RWPE2 (cell line): ENCODE measurements around the gene SH3D19.

Experiments
- ATAC-seq: fragments of 200-7000 bp; cut with Tn5 transposase; 3 replicates; pipeline ENCODE4 v1.9.1; 2021; ENCODE audit warnings: low read depth
- DNase-seq: peaks from one replicate; pipeline ENCODE4 v3.0.0-alpha.2; 2020; ENCODE audit warnings: low spot score
- H3K27ac ChIP-seq: fragments of 450-650 bp; 2 replicates; pipeline ENCODE4 v1.5.1; 2017; ENCODE audit warnings: mild to moderate bottlenecking; ENCODE audit not compliant: poor library complexity, severe bottlenecking
- H3K27me3 ChIP-seq: fragments of 250-450 bp; sonication (Bioruptor Pico); 2 replicates; pipeline ENCODE4 v1.5.1; 2021; ENCODE audit warnings: mild to moderate bottlenecking, moderate library complexity; ENCODE audit not compliant: insufficient read depth, poor library complexity, severe bottlenecking
- H3K36me3 ChIP-seq: fragments of 250-450 bp; sonication (Bioruptor Pico); 2 replicates; pipeline ENCODE4 v1.5.1; 2020; ENCODE audit warnings: low read depth, mild to moderate bottlenecking, moderate library complexity
- H3K4me1 ChIP-seq: fragments of 250-450 bp; sonication (Bioruptor Pico); 2 replicates; pipeline ENCODE4 v1.5.1; 2021; ENCODE audit warnings: mild to moderate bottlenecking, moderate library complexity; ENCODE audit not compliant: insufficient read depth, poor library complexity, severe bottlenecking
- H3K4me3 ChIP-seq: fragments of 250-450 bp; sonication (Bioruptor Pico); 2 replicates; pipeline ENCODE4 v1.5.1; 2021; ENCODE audit warnings: mild to moderate bottlenecking, moderate library complexity; ENCODE audit not compliant: severe bottlenecking
- H3K9me3 ChIP-seq: fragments of 250-450 bp; sonication (Bioruptor Pico); 2 replicates; pipeline ENCODE4 v1.5.1; 2021; ENCODE audit warnings: mild to moderate bottlenecking, moderate library complexity; ENCODE audit not compliant: severe bottlenecking
- TF ChIP-seq, protein P1 (sequence below): fragments of 450-650 bp; IDR thresholded peaks from one replicate; pipeline ENCODE4 v1.5.1; 2017; ENCODE audit warnings: mild to moderate bottlenecking, moderate library complexity; ENCODE audit not compliant: poor library complexity, severe bottlenecking

Gene SH3D19

DNA sequence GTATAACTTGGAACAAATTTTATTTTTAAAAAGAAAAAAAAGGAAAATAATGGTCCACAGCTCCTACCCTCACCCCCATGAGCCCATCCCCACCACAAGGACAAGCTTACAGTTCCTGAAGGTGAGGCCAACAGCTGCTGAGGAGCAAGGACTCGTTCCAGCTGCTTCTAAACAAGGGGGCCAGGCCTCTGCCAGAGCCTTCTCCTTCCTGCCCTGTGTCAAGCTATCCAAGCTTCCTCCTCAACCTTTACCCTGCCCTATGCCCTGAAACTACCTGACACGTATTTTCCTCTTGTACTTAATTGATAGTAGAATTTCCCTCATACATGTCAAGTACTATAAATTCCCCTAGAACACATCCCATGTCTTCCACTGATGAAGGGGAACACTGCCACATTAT is 8.8 kb downstream of the SH3D19 start:
- DNase-seq (no peak), ATAC-seq (no peak)
- Histone ChIP-seq H3K9me3 (no peaks in the 10 kb centered on the region), H3K4me3 (no peak overlapping the region), H3K27ac (peak overlapping the region; percentile 88), H3K4me1 (peaks cover 35% of the 10 kb centered on the region), H3K36me3 (peaks cover 16% of the 10 kb centered on the region; the same call in 1 of the 2 replicates), H3K27me3 (no peaks in the 10 kb centered on the region)
- TF ChIP-seq, protein P1, sequence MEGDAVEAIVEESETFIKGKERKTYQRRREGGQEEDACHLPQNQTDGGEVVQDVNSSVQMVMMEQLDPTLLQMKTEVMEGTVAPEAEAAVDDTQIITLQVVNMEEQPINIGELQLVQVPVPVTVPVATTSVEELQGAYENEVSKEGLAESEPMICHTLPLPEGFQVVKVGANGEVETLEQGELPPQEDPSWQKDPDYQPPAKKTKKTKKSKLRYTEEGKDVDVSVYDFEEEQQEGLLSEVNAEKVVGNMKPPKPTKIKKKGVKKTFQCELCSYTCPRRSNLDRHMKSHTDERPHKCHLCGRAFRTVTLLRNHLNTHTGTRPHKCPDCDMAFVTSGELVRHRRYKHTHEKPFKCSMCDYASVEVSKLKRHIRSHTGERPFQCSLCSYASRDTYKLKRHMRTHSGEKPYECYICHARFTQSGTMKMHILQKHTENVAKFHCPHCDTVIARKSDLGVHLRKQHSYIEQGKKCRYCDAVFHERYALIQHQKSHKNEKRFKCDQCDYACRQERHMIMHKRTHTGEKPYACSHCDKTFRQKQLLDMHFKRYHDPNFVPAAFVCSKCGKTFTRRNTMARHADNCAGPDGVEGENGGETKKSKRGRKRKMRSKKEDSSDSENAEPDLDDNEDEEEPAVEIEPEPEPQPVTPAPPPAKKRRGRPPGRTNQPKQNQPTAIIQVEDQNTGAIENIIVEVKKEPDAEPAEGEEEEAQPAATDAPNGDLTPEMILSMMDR: no peak

- Histone ChIP-seq H3K27ac (peak overlapping the region; percentile 88), H3K27me3 (no peaks in the 10 kb centered on the region), H3K4me3 (no peak overlapping the region), H3K36me3 (peaks cover 16% of the 10 kb centered on the region; the same call in 1 of the 2 replicates), H3K9me3 (no peaks in the 10 kb centered on the region), H3K4me1 (peaks cover 33% of the 10 kb centered on the region)
- no peak for DNase-seq
- TF ChIP-seq, protein P1: no peak
- ATAC-seq: peak; percentile 85
These were observed 10.1 kb downstream of the SH3D19 start for GRCh38 chr4:151315212-151315886.

- Histone ChIP-seq H3K27ac (peak overlapping the region; percentile 88), H3K27me3 (no peaks in the 10 kb centered on the region), H3K4me3 (no peak overlapping the region), H3K9me3 (no peaks in the 10 kb centered on the region), H3K4me1 (peaks cover 33% of the 10 kb centered on the region), H3K36me3 (peaks cover 15% of the 10 kb centered on the region)
- DNase-seq (no peak), ATAC-seq (no peak; the same call in 2 of the 3 replicates)
- TF ChIP-seq, protein P1: no peak
These were observed 10.9 kb downstream of the SH3D19 start for GRCh38 chr4:151314479-151314878.

- TF ChIP-seq, protein P1: no peak
These were observed 11.4 kb downstream of the SH3D19 start for GRCh38 chr4:151314010-151314355.

DNA sequence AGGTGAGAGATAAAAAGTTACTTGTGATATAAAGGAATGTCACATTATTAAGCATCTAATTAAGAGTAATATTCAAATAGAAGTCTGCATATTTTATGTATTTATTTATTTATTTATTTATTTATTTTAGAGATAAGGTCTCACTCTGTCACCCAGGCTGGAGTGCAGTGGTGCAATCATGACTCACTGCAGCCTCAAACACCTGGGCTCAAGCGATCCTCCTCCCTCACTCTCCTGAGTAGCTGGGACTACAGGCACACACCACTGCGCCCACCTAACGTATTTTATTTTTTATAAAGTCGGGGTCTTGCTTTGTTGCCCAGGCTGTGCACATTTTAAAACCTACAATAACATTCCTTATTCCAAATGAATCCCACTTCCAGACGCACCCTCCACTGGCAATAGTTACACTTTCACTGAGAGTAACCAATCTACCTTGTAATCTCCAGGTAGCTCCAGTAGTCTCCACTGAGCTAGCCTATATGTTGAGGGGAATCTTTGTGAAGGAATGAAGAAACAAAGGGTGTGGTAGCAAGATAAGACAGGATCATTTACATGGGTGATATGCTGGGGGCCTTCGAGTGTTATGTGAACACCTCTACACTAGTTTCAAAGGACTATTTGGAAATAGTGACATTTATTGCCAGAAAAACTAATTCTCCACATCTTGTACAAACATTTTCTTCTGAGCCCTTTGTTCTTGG is 11.9 kb downstream of the SH3D19 start:
- DNase-seq (no peak), ATAC-seq (peak; percentile 59; the same call in 2 of the 3 replicates)
- Histone ChIP-seq H3K4me3 (no peak overlapping the region), H3K36me3 (peaks cover 19% of the 10 kb centered on the region), H3K4me1 (peaks cover 33% of the 10 kb centered on the region), H3K27ac (peak overlapping the region; percentile 88), H3K9me3 (no peaks in the 10 kb centered on the region), H3K27me3 (no peaks in the 10 kb centered on the region)
- TF ChIP-seq, protein P1: no peak

More at GRCh38 chr4:151314010-151314355, 11.4 kb downstream of the SH3D19 start:
- Histone ChIP-seq H3K4me3 (no peak overlapping the region), H3K4me1 (peaks cover 33% of the 10 kb centered on the region), H3K27ac (peak overlapping the region; percentile 88), H3K27me3 (no peaks in the 10 kb centered on the region), H3K36me3 (peaks cover 15% of the 10 kb centered on the region), H3K9me3 (no peaks in the 10 kb centered on the region)
- no peak for DNase-seq
- ATAC-seq: no peak
